Measurements from ENCODE around the gene SLC9A8. TPM values are rescaled to one million over a fixed set of nuclear protein-coding genes. Genes with fewer than 3 reads are reported as not detected.
A peak's percentile ranks its signal among the peaks of the same experiment; 100 is the strongest.

SLC9A8 gene
- total RNA-seq, 4 donors from 2014 or later: 4.8 to 8.1 (median 7.0) TPM

GRCh38 chr20:49909499-49910339 is 97.1 kb downstream of the SLC9A8 start:
- H3K4me3 ChIP-seq (ENCODE audit: low read depth, poor library complexity, severe bottlenecking): no peak overlapping the region
- no peak for DNase-seq (ENCODE audit: low spot score in 2 of 2)
- TF ChIP-seq CTCF (IDR thresholded peaks at IDR 0.05) (no peak), POLR2A (IDR thresholded peaks at IDR 0.05) (no peak)
- intact Hi-C loops (cut with DNase I; ENCODE audit: low total_unique reads): no loop called here
- WGBS, 2 donors: 74 to 75% methylated on average over 28 of the region's 28 CpGs

GRCh38 chr20:49910340-49910706 is 97.7 kb downstream of the SLC9A8 start:
- H3K4me3 ChIP-seq (ENCODE audit: low read depth, poor library complexity, severe bottlenecking): no peak overlapping the region
- 78 to 84% methylated on average over 4 of the region's 4 CpGs for WGBS, 2 donors
- intact Hi-C loops (cut with DNase I; ENCODE audit: low total_unique reads): no loop called here
- no peak for TF ChIP-seq CTCF (IDR thresholded peaks at IDR 0.05)
- TF ChIP-seq POLR2A (IDR thresholded peaks at IDR 0.05): no peak
- DNase-seq (ENCODE audit: low spot score in 2 of 2): no peak

GRCh38 chr20:49913399-49914047 is 100.9 kb downstream of the SLC9A8 start:
- intact Hi-C loops (cut with DNase I; ENCODE audit: low total_unique reads): no loop called here
- TF ChIP-seq CTCF (IDR thresholded peaks at IDR 0.05) (no peak), POLR2A (IDR thresholded peaks at IDR 0.05) (no peak)
- no peak overlapping the region for H3K4me3 ChIP-seq (ENCODE audit: low read depth, poor library complexity, severe bottlenecking)
- DNase-seq (ENCODE audit: low spot score in 2 of 2): no peak
- WGBS, 2 donors: 74 to 81% methylated on average over 16 of the region's 16 CpGs

- intact Hi-C loops (cut with DNase I; ENCODE audit: low total_unique reads): no loop called here
- no peak for DNase-seq (ENCODE audit: low spot score in 2 of 2)
- peak overlapping the region; percentile 98 for H3K4me3 ChIP-seq (ENCODE audit: low read depth, poor library complexity, severe bottlenecking)
- 4 to 5% methylated on average over 19 of the region's 19 CpGs for WGBS, 2 donors
- TF ChIP-seq CTCF (IDR thresholded peaks at IDR 0.05) (no peak), POLR2A (IDR thresholded peaks at IDR 0.05) (no peak)
These were observed 101.9 kb downstream of the SLC9A8 start for GRCh38 chr20:49914310-49915117.

GRCh38 chr20:49915118-49915379 is 102.4 kb downstream of the SLC9A8 start:
- WGBS, 2 donors: 0% methylated on average over 6 to 13 of the region's 23 CpGs
- TF ChIP-seq POLR2A (IDR thresholded peaks at IDR 0.05) (no peak), CTCF (IDR thresholded peaks at IDR 0.05) (no peak)
- peak overlapping the region; percentile 98 for H3K4me3 ChIP-seq (ENCODE audit: low read depth, poor library complexity, severe bottlenecking)
- no peak for DNase-seq (ENCODE audit: low spot score in 2 of 2)
- intact Hi-C loops (cut with DNase I; ENCODE audit: low total_unique reads): no loop called here
